Stimulated activated CD4-positive, alpha-beta T cell treated with anti-CD3 and anti-CD28 coated beads, Interleukin-15, amount 100 ng/mL, for 24 hours (primary cell): ENCODE results near the gene ST8SIA6.
"Not testable (repeated sequence)": the region's sequence is repeated elsewhere in the genome, so short reads cannot be mapped to it uniquely, and the experiment has no call there.

ENCODE experiments used
- DNase-seq: peaks from one replicate; pipeline ENCODE4 v3.0.0-alpha.2; 2020

Gene ST8SIA6

DNA sequence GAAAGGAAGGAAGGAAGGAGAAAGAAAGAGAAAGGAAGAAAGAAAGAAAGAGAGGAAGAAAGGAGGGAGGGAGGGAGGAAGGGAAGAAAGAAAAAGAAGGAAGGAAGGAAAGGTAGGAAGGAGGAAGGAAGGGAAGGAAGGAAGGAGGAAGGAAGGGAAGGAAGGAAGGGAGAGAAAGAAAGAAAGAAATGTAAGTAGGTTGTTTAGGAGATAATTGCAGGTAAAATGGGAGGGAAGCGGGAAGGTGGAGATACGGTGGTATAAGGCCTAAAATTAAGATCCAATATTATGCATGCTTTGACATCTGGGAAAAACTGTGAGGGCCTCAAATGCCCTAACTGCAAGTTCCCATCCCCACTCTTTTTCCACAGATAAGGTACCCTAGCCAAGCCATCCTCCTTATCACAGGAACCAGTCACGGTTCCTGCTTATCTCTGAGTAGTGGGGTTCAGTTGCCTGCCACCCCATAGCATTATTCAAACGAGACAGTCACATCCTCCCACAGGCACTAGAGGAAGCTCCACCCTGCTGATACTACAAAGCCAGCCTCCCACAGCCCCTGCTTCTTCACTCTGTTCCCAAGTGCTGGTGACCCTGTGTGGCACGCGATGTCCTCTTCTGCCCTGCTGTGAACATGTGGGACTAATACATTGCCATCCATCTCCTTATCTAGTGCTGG is 28.7 kb downstream of the ST8SIA6 start:
- peak; percentile 42 for DNase-seq

DNA sequence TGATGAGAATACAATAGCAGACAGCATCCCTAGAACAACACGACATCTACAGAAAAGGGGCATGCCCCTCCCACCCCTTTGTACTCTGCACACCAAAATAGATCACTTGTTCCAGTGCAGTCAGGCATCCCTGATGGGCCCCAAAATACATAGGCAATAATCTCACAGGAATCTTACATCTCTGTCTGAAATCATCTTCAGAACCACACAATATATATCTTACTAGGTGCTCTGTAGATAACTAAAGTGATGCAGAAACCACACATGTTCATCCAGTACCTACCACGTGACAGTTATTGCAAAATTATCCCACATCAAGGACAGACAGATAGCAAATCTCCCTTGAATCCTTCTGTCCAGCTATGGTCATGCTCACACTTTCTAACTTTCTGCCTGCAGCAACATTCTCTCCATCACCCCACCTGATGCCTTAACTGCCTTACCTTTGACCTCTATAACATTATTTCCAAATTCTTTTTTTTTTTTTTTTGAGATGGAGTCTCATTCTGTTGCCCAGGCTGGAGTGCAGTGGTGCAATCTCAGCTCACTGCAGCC is 30.7 kb downstream of the ST8SIA6 start:
- DNase-seq = no peak

DNA sequence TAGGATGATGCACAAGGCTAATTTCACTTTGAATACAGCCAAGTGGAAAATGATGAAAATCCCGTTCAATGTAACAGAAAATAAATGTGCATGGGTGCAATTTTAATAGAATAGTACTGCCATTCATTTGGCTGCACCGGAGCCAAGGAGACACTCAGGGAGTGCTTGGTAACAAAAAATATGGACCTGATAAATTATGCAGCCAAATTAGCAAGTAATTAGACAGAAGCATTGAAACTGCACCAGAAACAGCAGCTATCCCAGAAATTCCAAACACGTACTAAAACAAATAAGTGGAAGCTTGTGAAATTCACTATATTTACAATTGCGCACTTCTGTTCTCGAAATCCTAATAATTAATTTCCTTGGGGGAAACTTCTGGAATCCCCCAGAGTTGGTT is 31.5 kb downstream of the ST8SIA6 start:
- no peak for DNase-seq

DNA sequence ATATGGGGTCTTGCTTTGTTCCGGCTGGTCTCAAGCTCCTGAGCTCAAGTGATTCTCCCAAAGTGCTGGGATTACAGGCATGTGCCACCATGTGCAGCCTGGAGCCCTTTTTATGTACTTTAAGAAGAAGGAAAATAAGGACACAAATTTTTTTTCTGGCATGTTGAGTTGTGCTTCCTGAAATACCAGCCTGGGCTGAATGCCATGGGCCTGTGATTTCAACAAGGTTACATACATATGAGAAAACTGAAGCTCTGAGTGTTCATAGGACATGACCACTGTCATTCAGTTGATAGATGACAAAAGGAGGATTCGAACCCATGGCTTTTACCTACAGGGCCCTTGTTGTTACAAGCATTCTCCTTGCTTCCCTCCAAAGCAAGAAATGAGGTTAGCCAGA is 36.1 kb downstream of the ST8SIA6 start:
- no peak for DNase-seq

DNA sequence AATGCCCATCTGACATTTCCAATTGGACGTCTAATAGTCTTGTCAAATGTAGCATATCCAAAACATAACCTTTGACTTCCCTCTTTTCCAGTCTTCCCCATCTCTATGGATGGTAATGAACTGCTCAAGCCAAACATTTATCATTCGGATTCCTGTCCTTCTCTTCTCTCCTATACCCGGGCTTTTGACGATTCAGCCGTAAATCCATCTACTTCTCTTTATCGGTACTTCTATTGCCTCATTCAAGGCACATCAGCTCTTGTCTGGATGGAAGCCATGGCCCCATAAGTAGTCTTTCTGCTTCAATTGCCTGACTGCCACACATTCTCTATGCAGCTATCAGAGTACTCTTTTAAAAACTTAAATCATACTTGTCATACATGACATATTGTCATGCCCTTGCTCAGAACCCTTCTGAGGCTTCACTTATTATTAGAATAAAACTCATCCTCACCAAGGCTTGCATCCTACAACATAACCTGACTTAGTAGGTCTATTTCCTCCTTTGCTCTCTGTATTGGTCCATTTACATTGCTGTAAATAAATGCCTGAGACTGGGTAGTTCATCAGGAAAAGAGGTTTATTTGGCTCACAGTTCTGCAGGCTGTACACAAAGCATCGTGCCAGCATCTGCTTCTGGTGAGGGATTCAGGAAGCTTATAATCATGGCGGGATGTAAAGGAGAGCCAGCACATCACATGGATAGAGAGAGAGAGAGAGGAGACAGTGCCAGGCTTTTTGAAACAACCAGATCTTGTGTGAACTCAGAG is 37.8 kb downstream of the ST8SIA6 start:
- no peak for DNase-seq

DNA sequence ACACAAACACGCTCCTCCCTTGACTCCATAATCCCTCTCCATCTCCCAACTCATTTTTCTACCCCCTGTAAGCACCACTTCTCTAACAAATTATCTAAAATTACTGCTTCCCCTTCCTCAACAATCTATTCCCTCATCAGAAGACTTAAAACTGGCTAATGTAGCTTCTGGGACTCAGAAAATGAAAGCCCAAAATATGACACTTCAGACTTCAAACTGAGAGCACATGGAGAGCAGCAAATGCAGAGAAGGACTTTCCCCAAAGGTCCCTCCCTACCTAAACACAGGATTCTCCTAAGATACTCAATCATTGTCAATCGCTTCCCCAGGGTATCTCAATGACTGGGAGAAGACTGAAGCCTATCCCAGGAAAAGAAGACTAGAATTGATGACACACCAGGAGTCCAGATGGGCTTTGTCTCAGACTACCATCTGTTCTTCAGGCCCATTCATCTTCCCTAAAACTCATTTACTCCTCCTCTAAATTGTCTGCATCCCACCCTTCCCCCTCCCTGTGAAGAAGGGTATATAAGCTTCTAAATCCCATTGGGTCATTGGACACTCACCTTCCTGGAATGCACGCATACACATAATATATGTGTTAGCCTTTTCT is 39.2 kb downstream of the ST8SIA6 start:
- no peak for DNase-seq

DNA sequence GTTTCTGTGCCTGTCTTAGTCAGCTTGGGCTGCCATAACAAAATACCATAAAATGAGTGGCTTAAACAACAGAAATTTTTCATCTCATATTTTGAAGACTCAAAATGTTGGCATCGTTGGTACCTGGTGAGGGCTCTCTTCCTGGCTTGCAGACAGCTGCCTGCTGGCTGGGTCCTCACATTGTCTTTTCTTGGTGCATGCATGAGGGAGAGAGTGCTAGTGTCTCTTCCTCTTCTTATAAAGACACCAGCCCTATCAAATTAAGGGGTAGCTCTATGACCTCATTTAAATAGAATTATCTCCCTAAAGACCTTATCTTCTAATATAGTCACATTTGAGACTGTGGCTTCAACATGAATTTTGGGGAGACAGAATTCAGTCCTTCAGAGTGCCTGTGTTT is 39.9 kb downstream of the ST8SIA6 start:
- DNase-seq = no peak

DNA sequence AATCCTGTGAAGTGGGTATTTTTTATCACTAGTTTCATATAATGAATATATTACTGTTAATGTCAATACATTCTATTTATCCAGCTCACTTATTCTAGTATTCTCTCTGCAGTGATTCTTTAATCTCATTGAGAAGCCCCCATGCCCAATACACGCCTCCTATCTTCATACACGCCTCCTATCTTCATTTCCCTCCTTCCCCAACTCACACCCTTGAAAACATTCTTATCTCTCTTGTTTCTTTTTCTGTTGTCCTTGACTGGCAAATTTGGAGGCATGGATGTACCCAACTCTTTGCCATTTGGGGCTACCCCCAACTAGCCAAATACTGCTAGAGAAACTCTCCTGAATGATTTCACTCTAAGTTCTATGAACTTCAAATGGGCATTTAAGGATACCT is 40.5 kb downstream of the ST8SIA6 start:
- DNase-seq = no peak

DNA sequence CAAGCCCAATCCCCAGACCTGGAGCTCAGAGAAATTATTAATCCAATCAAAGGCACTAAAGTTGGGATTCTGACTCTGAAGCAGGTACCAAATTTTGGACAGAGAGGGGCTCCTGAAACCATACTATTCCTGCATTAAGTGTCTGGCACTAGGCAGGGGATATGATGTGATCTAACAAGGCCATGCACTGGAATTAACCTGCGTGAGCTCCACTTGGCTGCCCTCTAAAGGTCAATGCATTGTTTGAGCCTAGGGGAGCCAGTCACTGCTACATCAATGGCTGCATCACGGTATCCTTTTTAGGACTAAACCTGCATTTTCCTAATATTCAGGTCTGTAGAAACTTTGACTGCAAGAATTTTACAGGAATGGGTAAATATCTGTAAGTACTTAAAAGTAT is 42.1 kb downstream of the ST8SIA6 start:
- no peak for DNase-seq

DNA sequence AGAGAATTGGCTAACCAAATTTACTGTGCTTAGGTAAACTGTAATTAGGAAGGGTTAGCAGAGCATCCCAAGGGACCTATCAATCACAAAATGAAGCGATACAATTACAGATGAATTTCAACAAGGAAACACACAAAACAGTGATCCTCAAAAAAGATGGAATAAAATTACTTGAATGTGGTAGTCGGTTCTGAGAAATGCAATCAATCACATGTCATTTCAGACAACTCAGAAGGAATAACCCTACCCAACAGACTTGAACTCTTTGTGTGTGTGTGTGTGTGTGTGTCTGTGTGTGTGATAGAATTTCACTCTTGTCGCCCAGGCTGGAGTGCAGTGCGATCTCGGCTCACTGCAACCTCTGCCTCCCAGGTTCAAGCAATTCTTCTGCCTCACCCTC is 43.5 kb downstream of the ST8SIA6 start:
- DNase-seq = no peak

DNA sequence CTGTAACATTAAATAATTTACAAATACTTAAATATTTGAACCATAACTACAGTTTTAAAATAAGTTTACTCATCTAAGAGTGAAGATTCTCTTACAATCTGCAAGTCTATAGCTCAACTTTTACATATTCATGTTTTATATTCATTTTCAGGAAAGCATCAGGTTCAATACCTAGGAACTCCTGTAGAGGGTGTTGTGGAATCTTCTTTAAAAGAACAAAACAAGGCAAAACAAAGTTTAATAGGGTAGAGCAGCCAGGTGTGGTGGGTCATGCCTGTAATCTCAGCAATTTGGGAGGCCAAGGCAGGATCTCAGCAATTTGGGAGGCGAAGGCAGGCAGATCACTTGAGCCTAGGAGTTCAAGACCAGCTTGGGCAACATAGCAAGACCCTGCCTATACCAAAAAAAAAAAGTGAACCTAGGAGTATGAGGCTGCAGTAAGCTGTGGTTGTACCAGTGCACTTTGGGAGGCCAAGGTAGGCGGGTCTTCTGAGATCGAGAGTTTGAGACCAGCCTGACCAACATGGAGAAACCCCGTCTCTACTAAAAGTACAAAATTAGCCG is 45.1 kb downstream of the ST8SIA6 start:
- DNase-seq = no peak

DNA sequence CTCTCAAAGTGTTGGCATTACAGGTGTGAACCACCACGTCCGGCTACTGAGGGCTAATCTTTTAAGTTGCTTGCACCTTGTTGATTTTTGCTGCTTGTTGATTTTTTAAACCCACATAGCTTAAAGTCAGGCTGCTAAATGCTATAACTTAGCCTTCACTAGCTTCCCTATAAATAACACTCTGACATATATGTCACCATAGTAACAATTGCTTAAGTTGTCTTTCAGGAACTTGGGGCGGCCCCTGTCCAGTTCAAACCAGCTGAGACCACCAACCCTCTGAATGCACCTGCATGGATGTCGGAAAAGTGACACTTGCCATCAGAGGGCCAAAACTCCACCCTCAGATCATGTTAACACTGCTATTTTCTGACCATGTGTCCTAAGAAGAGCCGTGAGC is 47.3 kb downstream of the ST8SIA6 start:
- DNase-seq = no peak

DNA sequence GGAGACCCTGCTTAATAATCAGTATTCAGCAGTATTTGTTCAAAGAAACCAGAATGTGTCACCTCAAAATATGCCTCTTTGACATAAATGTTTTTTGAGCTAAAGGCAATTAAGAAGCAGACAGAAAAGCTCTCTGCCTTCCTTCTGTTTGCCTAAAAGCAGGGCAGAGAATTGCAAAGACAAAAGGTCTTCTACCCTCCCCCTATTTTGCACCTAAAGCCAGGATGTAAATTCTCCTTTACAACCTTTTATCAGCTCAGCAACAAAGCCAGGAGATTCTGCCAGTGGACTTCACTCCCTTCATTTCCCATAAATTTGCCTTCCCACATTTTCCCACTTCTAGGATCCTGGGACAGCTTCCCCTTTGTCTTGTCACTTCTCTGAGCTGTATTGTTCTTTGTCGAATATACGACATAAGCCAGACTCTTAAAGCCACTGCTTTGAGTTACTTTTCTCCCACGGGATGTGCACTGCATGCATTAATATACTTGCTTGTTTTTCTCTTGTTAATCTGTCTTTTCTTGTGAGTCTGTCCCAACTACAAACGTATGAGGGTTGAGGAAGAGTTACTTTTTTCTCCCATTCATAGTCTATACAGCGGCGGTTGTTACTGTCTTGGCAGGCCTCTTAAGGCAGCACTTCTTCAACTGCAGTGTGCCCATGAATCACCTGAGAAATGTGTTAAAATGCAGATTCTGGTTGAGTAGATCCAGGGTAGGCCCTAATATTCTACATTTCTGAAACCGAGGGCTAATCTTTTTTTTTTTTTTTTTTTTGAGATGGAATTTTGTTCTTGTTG is 48.2 kb downstream of the ST8SIA6 start:
- DNase-seq = no peak

DNA sequence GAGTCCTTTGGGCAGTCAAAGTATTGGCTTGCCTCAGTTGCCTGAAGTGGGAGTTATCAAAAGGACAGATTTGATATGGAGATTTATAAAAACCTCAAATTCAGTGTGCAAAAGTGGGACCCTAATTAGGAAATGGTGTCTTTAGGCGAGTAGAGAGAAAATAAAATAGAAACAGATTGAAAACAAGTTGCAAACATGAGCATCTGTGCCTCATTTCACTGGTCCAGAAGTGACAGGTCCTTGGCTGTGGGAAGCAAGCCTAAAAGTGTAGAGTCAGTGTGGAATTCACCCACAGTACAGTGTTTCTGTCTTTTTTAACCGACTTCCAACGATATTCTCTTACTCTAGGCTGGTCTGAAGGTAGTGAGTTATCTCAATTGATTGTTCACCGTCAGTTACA is 51.2 kb downstream of the ST8SIA6 start:
- DNase-seq = no peak

DNA sequence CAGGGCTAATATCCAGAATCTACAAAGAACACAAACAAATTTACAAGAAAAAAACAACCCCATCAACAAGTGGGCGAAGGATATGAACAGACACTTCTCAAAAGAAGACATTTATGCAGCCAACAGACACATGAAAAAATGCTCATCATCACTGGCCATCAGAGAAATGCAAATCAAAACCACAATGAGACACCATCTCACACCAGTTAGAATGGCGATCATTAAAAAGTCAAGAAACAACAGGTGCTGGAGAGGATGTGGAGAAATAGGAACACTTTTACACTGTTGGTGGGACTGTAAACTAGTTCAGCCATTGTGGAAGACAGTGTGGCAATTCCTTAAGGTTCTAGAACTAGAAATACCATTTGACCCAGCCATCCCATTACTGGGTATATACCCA is 52.4 kb downstream of the ST8SIA6 start:
- not testable (repeated sequence) for DNase-seq

DNA sequence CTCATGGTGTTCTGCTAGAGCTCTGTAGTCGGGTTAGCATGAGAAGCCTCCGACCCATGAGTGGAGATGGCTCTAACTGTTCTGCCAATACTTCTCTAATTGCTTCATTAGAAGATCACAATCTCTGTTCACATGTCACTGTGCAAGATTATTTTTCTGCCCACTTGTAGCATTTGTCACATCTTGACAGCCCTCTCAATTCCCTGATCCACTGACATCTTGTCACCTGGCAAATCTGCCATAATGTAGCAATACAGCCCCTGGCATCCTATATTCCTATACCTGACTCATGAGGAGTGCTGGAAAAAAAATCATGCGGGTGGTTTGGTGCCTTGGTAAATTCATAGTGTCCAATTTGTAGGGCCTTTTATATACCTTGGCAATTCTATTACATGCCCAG is 58.4 kb downstream of the ST8SIA6 start:
- no peak for DNase-seq

DNA sequence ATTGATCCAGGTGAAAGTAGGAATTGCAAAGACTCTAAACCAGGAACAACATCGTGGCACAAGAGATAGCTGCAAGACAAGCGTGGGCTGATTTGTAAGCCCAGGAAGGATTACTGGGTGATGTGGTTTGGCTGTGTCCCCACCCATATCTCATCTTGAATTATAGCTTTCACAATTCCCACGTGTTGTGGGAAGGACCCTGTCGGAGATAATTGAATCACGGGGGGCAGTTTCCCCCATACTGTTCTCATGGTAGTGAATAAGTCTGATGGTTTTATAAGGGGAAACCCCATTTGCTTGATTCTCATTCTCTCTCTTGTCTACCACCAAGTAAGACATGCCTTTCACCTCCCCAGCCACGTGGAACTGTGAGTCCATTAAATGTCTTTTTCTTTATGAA is 59.5 kb downstream of the ST8SIA6 start:
- peak; percentile 50 for DNase-seq

DNA sequence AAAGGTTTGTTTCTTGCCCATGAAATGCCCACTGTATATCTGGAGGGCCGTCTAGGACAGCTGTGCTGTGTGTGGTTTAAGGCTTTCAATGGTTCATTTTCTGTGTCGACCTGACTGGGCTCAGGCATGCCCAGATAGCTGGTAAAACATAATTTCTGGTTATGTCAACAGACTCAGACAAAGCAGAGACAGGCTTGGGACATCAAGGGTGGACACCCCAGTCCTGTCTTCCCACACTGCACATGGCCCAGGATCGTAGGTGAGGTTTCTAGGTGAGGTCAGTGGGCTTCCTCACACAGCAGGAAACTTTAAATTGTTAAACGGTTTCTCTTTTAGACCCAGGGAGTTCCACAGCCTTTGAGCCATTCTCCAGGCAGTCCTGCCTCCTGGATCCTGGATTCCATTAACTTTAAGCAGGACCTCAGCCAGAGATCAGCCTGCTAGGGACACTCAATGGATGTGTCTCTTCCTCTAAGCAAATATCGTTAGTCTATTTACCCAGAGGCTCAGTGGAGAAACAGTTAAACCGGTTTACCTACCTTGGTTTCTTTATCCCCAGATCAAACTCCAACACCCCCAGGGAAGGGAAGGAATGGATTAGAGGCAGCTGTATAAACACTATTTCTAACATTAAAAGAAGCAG is 66.4 kb downstream of the ST8SIA6 start:
- DNase-seq = no peak

DNA sequence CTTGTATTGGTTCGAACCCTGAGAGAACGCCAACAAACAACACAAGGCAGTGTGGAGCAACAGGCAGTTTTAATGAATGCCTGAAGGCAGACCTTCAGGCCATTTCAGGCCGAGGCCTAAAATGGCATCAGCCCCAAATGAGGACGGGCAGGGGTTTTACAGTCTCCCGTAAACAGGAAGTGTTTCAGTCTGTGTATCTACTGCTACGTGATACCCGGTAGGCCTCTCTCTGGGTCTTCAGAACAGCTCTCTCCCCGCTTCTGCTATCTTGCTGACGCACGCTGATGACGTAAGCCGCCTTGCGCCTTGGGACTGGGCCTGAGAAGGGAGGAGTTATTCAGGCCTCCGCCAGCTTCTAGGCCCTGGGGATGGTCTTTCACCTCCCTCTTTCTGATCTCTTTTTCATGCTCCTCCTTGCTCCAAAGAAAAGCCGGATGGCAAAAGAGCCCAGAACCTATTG is 67.7 kb downstream of the ST8SIA6 start:
- no peak for DNase-seq

DNA sequence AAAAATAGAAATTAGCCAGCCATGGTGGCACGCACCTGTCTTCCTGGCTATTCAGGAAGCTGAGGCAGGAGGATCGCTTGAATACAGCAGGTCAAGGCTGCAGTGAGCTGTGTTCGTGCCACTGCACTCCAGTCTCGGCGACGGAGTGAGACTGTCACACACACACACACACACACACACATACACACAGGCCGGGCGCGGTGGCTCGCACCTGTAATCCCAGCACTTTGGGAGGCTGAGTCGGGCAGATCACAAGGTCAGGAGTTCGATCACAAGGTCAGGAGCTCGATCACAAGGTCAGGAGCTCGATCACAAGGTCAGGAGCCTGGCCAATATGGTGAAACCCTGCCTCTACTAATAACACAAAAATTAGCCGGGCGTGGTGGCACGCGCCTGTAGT is 68.4 kb downstream of the ST8SIA6 start:
- DNase-seq = no peak

DNA sequence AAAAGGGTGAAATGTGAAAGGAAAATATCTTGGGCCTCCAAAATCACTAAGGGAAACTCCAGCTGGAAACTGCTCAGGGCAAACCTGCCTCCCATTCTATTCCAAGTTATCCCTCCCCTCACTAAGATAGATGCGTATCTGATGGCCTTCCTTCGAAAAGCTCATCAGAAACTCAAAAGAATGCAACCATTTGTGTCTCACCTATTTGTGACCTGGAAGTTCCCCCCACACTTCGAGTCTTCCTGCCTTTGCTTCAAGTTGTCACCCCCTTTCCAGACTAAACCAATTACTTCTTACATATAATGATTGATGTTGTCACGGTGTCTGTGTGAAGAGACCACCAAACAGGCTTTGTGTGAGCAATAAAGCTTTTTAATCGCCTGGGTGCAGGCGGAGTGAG is 69.3 kb downstream of the ST8SIA6 start:
- no peak for DNase-seq
